GM21381 (cell line): ENCODE data around the gene WHAMM.
A peak's percentile ranks its signal among the peaks of the same experiment; 100 is the strongest.
"Not testable (repeated sequence)": the region's sequence is repeated elsewhere in the genome, so short reads cannot be mapped to it uniquely, and the experiment has no call there.

Experiments
- ATAC-seq: cut with Tn5 transposase; IDR thresholded peaks from one replicate; pipeline ENCODE4 v1.9.1; 2021; ENCODE audit warnings: mild to moderate bottlenecking, moderate library complexity; ENCODE audit not compliant: unreplicated experiment

The WHAMM gene

GRCh38 chr15:82809308-82810060 is at the start of gene WHAMM:
Gene WHAMM, plus strand, starts transcription at chr15:82809628. Its CDS starts 99 bp downstream, at chr15:82809727.
- peak; percentile 78 for ATAC-seq

- ATAC-seq: no peak
These were observed 45.9 kb upstream of the WHAMM start for GRCh38 chr15:82763361-82764116.

- ATAC-seq: no peak
These were observed 45.3 kb upstream of the WHAMM start for GRCh38 chr15:82764117-82764490.

GRCh38 chr15:82764740-82765139 is 44.7 kb upstream of the WHAMM start:
- no peak for ATAC-seq

GRCh38 chr15:82766201-82766600 is 43.2 kb upstream of the WHAMM start:
- ATAC-seq: not testable (repeated sequence)

GRCh38 chr15:82767163-82767829 is 42.1 kb upstream of the WHAMM start:
- no peak for ATAC-seq

GRCh38 chr15:82768414-82769054 is 40.9 kb upstream of the WHAMM start:
- ATAC-seq: no peak

- no peak for ATAC-seq
These were observed 37.4 kb upstream of the WHAMM start for GRCh38 chr15:82771789-82772607.

- no peak for ATAC-seq
These were observed 34.9 kb upstream of the WHAMM start for GRCh38 chr15:82774496-82774895.

GRCh38 chr15:82778755-82779154 is 30.7 kb upstream of the WHAMM start:
- ATAC-seq: no peak

GRCh38 chr15:82781349-82781748 is 28.1 kb upstream of the WHAMM start:
- ATAC-seq: no peak

- no peak for ATAC-seq
These were observed 20.9 kb upstream of the WHAMM start for GRCh38 chr15:82788496-82788895.

GRCh38 chr15:82789491-82789890 is 19.9 kb upstream of the WHAMM start:
- ATAC-seq: no peak

- ATAC-seq: no peak
These were observed 19.1 kb upstream of the WHAMM start for GRCh38 chr15:82790321-82790720.

- no peak for ATAC-seq
These were observed 17.4 kb upstream of the WHAMM start for GRCh38 chr15:82792068-82792467.

- ATAC-seq: no peak
These were observed 15.7 kb upstream of the WHAMM start for GRCh38 chr15:82793737-82794136.

- no peak for ATAC-seq
These were observed 11.3 kb upstream of the WHAMM start for GRCh38 chr15:82798104-82798503.

GRCh38 chr15:82798531-82799166 is 10.8 kb upstream of the WHAMM start:
- no peak for ATAC-seq

GRCh38 chr15:82799183-82799841 is 10.1 kb upstream of the WHAMM start:
- ATAC-seq: no peak
